Gastroesophageal sphincter (tissue), 3 donors: ENCODE results near the gene PBX3.

Experiments used
- CTCF ChIP-seq, 4 experiments: fragments of 200-600 bp in 2 of 4; fragments of 450-650 bp in 2 of 4; sonication (generic) in 1 of 4; IDR thresholded peaks; one replicate each; pipeline ENCODE4 v1.5.1; 2017 to 2019; ENCODE audit warnings: antibody characterized with exemption in 4 of 4, mild to moderate bottlenecking in 2 of 4, moderate library complexity in 2 of 4
- EP300 ChIP-seq: sonication (generic); formaldehyde crosslinking; IDR thresholded peaks from one replicate; pipeline ENCODE4 v1.6.1; 2017; ENCODE audit warnings: antibody characterized with exemption, mild to moderate bottlenecking
- POLR2A ChIP-seq, 2 donors: fragments of 450-650 bp; IDR thresholded peaks; one replicate each; pipeline ENCODE4 v1.6.1; 2017; ENCODE audit warnings: antibody characterized with exemption in 2 of 2, mild to moderate bottlenecking in 2 of 2, moderate library complexity in 1 of 2

DNA sequence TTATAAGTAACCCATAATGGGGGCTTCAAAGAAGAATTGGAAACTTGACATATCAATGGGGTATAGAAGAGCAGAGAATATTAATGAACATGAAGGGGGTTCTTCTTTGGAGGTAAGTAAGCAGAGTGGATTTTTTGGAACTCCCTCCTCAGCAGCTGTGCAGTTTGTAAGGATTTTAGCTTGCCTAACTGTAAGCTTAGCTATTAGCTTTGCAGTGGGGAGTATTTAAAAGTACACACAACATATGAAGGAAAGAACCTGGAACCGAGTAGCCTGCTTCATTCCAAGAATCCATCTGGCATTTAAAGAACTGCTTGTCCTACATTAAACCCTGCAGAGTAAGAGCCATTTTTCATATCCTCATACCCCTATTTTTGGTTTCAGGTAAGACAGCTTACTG is 2.2 kb upstream of the PBX3 start:
- TF ChIP-seq POLR2A (IDR thresholded peaks at IDR 0.05) = no peak
- TF ChIP-seq EP300 = no peak
- TF ChIP-seq CTCF (IDR thresholded peaks at IDR 0.05) = no peak
